ENCODE results near the gene NCR3LG1. TPM values are rescaled to one million over a fixed set of nuclear protein-coding genes. Genes with fewer than 3 reads are reported as not detected.

The NCR3LG1 gene
- total RNA-seq, 1 donor from 2014 or later, result 4.9 TPM

DNA sequence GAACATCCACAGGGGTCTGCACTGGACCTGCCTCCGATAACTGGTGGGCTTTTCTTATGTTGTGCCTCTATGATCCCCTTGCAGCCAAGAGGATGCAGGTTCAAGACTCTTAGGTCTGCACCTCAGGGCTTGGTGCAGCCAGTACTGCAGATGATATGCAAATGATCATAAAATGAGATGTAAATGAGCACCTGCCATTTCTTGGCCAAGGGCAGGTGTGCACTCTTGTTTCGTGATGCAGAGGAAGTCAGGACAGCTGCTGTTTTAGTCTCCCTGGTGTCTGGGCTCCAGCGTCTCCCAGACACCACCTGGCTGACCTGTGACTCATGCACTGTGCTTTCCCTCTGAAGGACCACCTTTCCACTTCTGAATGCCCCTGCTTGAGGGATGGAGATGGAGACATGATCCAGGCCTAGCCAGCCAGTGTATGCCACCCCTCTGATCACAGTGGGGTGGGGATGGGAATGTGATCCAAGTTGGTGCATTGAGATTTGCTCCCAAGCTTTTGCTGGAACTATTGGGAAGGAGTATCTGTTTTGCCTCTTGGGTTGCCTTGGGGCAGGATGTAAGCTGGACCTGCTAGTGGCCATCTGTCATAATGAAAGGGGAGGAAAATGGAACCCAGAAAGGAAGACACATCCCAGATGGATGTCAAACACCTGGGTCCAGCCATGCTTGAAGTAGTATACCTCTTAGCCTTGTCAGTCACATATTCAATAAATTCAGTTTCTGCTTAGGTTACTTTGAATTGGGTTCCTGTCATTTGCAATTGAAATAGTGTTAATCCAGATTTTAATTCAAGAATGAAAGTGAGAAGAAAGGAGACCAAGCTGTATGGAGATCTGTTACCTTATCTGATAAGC, 40.1 kb downstream of the NCR3LG1 start:
- Mint-ChIP-seq H3K27me3 (ENCODE audit: low read depth) (peaks cover 44% of the 10 kb centered on the region), H3K9me3 (no peaks in the 10 kb centered on the region), H3K27ac (no peak overlapping the region), H3K36me3 (peaks cover 3% of the 10 kb centered on the region), H3K4me1 (no peaks in the 10 kb centered on the region), H3K4me3 (no peak overlapping the region)
- TF ChIP-seq, protein P1, sequence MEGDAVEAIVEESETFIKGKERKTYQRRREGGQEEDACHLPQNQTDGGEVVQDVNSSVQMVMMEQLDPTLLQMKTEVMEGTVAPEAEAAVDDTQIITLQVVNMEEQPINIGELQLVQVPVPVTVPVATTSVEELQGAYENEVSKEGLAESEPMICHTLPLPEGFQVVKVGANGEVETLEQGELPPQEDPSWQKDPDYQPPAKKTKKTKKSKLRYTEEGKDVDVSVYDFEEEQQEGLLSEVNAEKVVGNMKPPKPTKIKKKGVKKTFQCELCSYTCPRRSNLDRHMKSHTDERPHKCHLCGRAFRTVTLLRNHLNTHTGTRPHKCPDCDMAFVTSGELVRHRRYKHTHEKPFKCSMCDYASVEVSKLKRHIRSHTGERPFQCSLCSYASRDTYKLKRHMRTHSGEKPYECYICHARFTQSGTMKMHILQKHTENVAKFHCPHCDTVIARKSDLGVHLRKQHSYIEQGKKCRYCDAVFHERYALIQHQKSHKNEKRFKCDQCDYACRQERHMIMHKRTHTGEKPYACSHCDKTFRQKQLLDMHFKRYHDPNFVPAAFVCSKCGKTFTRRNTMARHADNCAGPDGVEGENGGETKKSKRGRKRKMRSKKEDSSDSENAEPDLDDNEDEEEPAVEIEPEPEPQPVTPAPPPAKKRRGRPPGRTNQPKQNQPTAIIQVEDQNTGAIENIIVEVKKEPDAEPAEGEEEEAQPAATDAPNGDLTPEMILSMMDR (IDR thresholded peaks at IDR 0.05; ENCODE audit: unreplicated experiment), result no peak
- DNase-seq (ENCODE audit: low spot score in 2 of 2, unreplicated experiment in 2 of 2), result no peak

DNA sequence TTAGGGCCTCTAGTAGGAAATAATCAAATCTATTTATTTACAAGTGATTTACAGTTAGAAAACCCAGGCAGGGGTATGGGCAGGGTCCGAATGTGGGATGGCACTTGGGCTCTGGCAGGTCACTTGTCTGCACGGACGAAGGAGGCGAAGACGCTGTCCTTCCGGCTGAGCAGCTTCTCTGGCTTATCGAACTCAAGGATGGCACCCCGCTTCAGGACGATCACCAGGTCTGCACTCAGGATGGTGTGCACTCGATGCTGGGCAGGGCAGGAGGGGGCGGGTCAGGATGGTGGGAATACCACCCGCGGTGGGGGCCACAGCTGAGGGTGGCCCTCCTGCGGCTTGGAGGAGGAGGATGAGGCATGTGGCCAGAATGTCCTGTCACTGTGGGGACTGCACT, 41.3 kb downstream of the NCR3LG1 start:
- no peaks in the 10 kb centered on the region for H3K36me3 Mint-ChIP-seq
- H3K4me3 Mint-ChIP-seq, result no peak overlapping the region
- no peak overlapping the region for H3K27ac Mint-ChIP-seq
- no peaks in the 10 kb centered on the region for H3K9me3 Mint-ChIP-seq
- no peaks in the 10 kb centered on the region for H3K4me1 Mint-ChIP-seq
- DNase-seq (ENCODE audit: low spot score in 2 of 2, unreplicated experiment in 2 of 2), result no peak
- TF ChIP-seq, protein P1 (IDR thresholded peaks at IDR 0.05; ENCODE audit: unreplicated experiment), result no peak
- H3K27me3 Mint-ChIP-seq (ENCODE audit: low read depth), result peaks cover 37% of the 10 kb centered on the region

DNA sequence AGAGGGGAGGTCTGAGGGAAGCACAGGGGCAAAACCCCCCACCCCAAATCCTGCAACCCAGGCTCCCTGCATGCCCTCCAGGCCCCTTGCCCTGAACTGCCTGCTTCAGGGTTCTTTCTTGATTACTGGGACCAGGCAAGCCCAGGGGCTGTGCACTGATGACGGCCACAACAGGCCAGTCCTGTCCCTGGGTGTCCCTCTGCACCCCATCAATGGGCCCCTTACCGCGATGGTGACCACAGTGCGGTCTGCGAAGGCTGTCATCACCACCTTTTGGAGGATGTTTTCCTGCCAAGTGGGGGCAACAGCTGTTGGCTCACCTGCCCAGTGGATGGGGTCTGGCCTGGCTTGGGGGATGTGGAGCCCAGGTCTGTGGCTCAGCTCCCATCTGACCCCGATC, 41.9 kb downstream of the NCR3LG1 start:
- Mint-ChIP-seq H3K4me1 (no peaks in the 10 kb centered on the region), H3K27me3 (ENCODE audit: low read depth) (peaks cover 39% of the 10 kb centered on the region), H3K36me3 (no peaks in the 10 kb centered on the region), H3K9me3 (no peaks in the 10 kb centered on the region), H3K4me3 (no peak overlapping the region), H3K27ac (no peak overlapping the region)
- no peak for DNase-seq (ENCODE audit: low spot score in 2 of 2, unreplicated experiment in 2 of 2)
- TF ChIP-seq, protein P1 (IDR thresholded peaks at IDR 0.05; ENCODE audit: unreplicated experiment), result no peak

DNA sequence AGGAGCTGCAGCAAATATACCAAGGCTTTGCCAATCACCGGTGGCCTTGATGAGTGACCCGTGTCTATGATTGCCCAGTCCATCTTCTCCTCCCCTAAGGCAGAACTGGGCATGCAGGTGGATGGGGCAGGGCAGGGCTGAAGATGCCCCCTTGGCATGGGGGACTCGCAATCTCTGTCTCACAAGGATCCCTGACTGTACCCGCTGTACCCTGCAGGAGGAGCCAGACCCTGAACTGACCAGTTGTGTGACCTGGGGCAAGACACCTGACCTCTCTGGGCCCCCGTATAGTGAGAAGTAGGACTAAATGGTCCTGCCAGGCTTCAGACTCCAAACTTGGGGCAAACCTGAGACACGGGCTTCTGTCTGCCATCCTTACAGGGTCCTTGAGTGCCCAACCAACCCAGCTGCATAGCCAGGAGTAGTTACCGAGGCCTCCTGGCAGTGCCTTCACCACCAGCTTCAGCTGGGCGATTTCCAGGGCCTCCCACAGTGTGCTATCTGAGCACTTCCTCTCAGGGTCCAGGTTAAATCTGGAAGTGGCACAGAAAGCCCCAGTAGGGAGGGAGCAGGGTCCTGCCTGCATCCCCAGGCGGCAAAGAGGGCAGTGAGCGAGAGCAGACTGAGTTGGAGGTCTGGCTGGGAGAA, 43.3 kb downstream of the NCR3LG1 start:
- Mint-ChIP-seq H3K4me1 (no peaks in the 10 kb centered on the region), H3K36me3 (no peaks in the 10 kb centered on the region), H3K27ac (no peak overlapping the region), H3K27me3 (ENCODE audit: low read depth) (peaks cover 39% of the 10 kb centered on the region), H3K4me3 (no peak overlapping the region), H3K9me3 (peaks cover 3% of the 10 kb centered on the region)
- no peak for DNase-seq (ENCODE audit: low spot score in 2 of 2, unreplicated experiment in 2 of 2)
- TF ChIP-seq, protein P1 (IDR thresholded peaks at IDR 0.05; ENCODE audit: unreplicated experiment), result no peak

DNA sequence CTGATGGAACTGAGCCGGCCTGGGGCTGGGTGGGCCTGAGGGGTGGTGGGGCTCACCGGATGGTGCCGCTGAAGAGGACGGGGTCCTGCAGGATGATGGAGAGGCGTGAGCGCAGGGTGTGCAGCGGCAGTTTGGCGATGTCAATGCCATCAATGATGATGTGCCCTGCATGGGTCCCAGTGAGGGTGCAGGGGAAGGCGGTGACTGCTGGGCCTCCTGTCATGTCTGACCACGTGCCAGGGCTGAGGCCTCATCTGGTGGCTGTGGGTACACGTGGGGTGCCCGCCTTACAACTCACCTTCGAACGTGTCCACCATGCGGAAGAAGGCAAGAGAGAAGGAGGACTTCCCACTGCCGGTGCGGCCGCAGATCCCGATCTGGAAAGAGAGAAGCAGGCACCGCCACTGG, 44.0 kb downstream of the NCR3LG1 start:
- TF ChIP-seq, protein P1 (IDR thresholded peaks at IDR 0.05; ENCODE audit: unreplicated experiment), result no peak
- DNase-seq (ENCODE audit: low spot score in 2 of 2, unreplicated experiment in 2 of 2), result no peak
- Mint-ChIP-seq H3K9me3 (peaks cover 3% of the 10 kb centered on the region), H3K4me3 (no peak overlapping the region), H3K36me3 (no peaks in the 10 kb centered on the region), H3K27me3 (ENCODE audit: low read depth) (peaks cover 35% of the 10 kb centered on the region), H3K4me1 (no peaks in the 10 kb centered on the region), H3K27ac (no peak overlapping the region)

Measured in mesothelial cell of epicardium (in vitro differentiated cells).